ENCODE results near the gene MAMSTR.

MAMSTR gene

GRCh38 chr19:48715681-48716171 lies 3.8 kb downstream of the MAMSTR start:
- H3K36me3 ChIP-seq, result no peaks in the 10 kb centered on the region

GRCh38 chr19:48714759-48715675 lies 4.5 kb downstream of the MAMSTR start:
- H3K4me3 ChIP-seq (ENCODE audit: low read depth, low read length), result peak overlapping the region; percentile 49
- H3K36me3 ChIP-seq, result no peaks in the 10 kb centered on the region
- DNase-seq, result no peak
- H3K4me1 ChIP-seq, result peaks cover 3% of the 10 kb centered on the region; the same call in 1 of the 2 replicates
- no peak for TF ChIP-seq CTCF (IDR thresholded peaks at IDR 0.05; ENCODE audit: low read depth, low read length)
- H3K27me3 ChIP-seq, result no peaks in the 10 kb centered on the region
- H3K9me3 ChIP-seq, result no peaks in the 10 kb centered on the region

More at GRCh38 chr19:48715681-48716171, 3.8 kb downstream of the MAMSTR start:
- TF ChIP-seq CTCF (IDR thresholded peaks at IDR 0.05; ENCODE audit: low read depth, low read length), result no peak
- Histone ChIP-seq H3K9me3 (no peaks in the 10 kb centered on the region), H3K4me3 (ENCODE audit: low read depth, low read length) (no peak overlapping the region), H3K4me1 (peaks cover 3% of the 10 kb centered on the region), H3K27me3 (no peaks in the 10 kb centered on the region)
- no peak for DNase-seq

GRCh38 chr19:48713864-48714755 lies 5.4 kb downstream of the MAMSTR start:
- peak; percentile 99 for DNase-seq
- Histone ChIP-seq H3K27me3 (no peaks in the 10 kb centered on the region), H3K4me3 (ENCODE audit: low read depth, low read length) (peak overlapping the region; percentile 80), H3K36me3 (no peaks in the 10 kb centered on the region), H3K9me3 (no peaks in the 10 kb centered on the region), H3K4me1 (peaks cover 3% of the 10 kb centered on the region; the same call in 1 of the 2 replicates)
- no peak for TF ChIP-seq CTCF (IDR thresholded peaks at IDR 0.05; ENCODE audit: low read depth, low read length)

- Histone ChIP-seq H3K36me3 (no peaks in the 10 kb centered on the region), H3K27me3 (no peaks in the 10 kb centered on the region), H3K9me3 (no peaks in the 10 kb centered on the region), H3K4me1 (peaks cover 3% of the 10 kb centered on the region; the same call in 1 of the 2 replicates), H3K4me3 (ENCODE audit: low read depth, low read length) (peak overlapping the region; percentile 80)
- DNase-seq, result no peak
- TF ChIP-seq CTCF (IDR thresholded peaks at IDR 0.05; ENCODE audit: low read depth, low read length), result peak; percentile 37
Measured at GRCh38 chr19:48713041-48713863, 6.3 kb downstream of the MAMSTR start.

GRCh38 chr19:48711106-48711662 lies 8.3 kb downstream of the MAMSTR start:
- no peak overlapping the region for H3K4me3 ChIP-seq (ENCODE audit: low read depth, low read length)
- no peak for TF ChIP-seq CTCF (IDR thresholded peaks at IDR 0.05; ENCODE audit: low read depth, low read length)
- DNase-seq, result no peak
- H3K36me3 ChIP-seq, result no peaks in the 10 kb centered on the region
- no peaks in the 10 kb centered on the region for H3K27me3 ChIP-seq
- no peaks in the 10 kb centered on the region; the same call in 1 of the 2 replicates for H3K4me1 ChIP-seq
- no peaks in the 10 kb centered on the region for H3K9me3 ChIP-seq

Measured in BE2C (cell line).